Uterus (tissue), 4 donors: ENCODE data around the gene MAB21L4. TPM values are rescaled to one million over a fixed set of nuclear protein-coding genes. Genes with fewer than 3 reads are reported as not detected.

Experiments
- DNase-seq, 2 donors: peaks; one replicate each; pipeline ENCODE4 v3.0.0-alpha.2; 2019 to 2020
- H3K27ac ChIP-seq, 2 donors: fragments of 200-600 bp; sonication (generic); 1 replicate in 1 of 2; 2 replicates in 1 of 2; pipeline ENCODE4 v1.5.1; 2016 to 2018
- H3K27me3 ChIP-seq, 2 donors: fragments of 200-600 bp; sonication (generic); one replicate each; pipeline ENCODE4 v1.5.1; 2018 to 2019; ENCODE audit warnings: control low read depth in 1 of 2
- H3K36me3 ChIP-seq, 2 donors: fragments of 200-600 bp; sonication (generic); one replicate each; pipeline ENCODE4 v1.5.1; 2019; ENCODE audit warnings: control low read depth in 1 of 2
- H3K4me1 ChIP-seq, 2 donors: fragments of 200-600 bp; sonication (generic); one replicate each; pipeline ENCODE4 v1.5.1; 2018 to 2019; ENCODE audit warnings: control low read depth in 1 of 2
- H3K4me3 ChIP-seq, 2 donors: fragments of 200-600 bp; sonication (generic); 1 replicate in 1 of 2; 2 replicates in 1 of 2; pipeline ENCODE4 v1.5.1; 2018 to 2019; ENCODE audit warnings: mild to moderate bottlenecking in 1 of 2
- H3K9me3 ChIP-seq, 2 donors: fragments of 200-600 bp; sonication (generic); one replicate each; pipeline ENCODE4 v1.5.1; 2019; ENCODE audit warnings: control low read depth in 1 of 2
- CTCF ChIP-seq, 4 experiments: fragments of 200-600 bp in 2 of 4; fragments of 450-650 bp in 2 of 4; sonication (generic) in 2 of 4; IDR thresholded peaks; one replicate each; pipeline ENCODE4 v1.5.1; 2016 to 2019; ENCODE audit warnings: antibody characterized with exemption in 4 of 4, mild to moderate bottlenecking in 2 of 4, moderate library complexity in 1 of 4
- POLR2A ChIP-seq, 2 donors: fragments of 450-650 bp; IDR thresholded peaks; one replicate each; pipeline ENCODE4 v1.6.1; 2016; ENCODE audit warnings: antibody characterized with exemption in 2 of 2, mild to moderate bottlenecking in 1 of 2, moderate library complexity in 1 of 2
- intact Hi-C: fragments of 100-400 bp; cut with DNase I; formaldehyde crosslinking; loops from one replicate; pipeline ENCODE4 v1.15.1; 2023; ENCODE audit warnings: low total_unique reads
- total RNA-seq, 4 donors: library from RNA; depleted of rRNA in 3 of 4; stranded (reverse); fragments of >200 nt in 3 of 4; gene quantifications; one replicate each; pipeline versions ENCODE4 v1.1.0 to v1.2.4, GENCODE V29; 2014 to 2023
- donor health status: DM: yes; HTN: yes; CAD: no.

The MAB21L4 gene
- total RNA-seq, 4 donors from 2014 or later, result 0.97 TPM; not detected in 3

- Histone ChIP-seq H3K9me3 (no peaks in the 10 kb centered on the region), H3K4me1 (no peaks in the 10 kb centered on the region), H3K4me3 (no peak overlapping the region), H3K27me3 (no peaks in the 10 kb centered on the region), H3K27ac (no peak overlapping the region), H3K36me3 (no peaks in the 10 kb centered on the region)
- peak; percentile 80 to 85 for DNase-seq
- intact Hi-C loops, result no loop called here
- peak; percentile 91 to 95 (median 93) for TF ChIP-seq CTCF (IDR thresholded peaks at IDR 0.05)
- TF ChIP-seq POLR2A (IDR thresholded peaks at IDR 0.05), result no peak
These were observed 44.6 kb downstream of the MAB21L4 start for GRCh38 chr2:240851078-240851991.

DNA sequence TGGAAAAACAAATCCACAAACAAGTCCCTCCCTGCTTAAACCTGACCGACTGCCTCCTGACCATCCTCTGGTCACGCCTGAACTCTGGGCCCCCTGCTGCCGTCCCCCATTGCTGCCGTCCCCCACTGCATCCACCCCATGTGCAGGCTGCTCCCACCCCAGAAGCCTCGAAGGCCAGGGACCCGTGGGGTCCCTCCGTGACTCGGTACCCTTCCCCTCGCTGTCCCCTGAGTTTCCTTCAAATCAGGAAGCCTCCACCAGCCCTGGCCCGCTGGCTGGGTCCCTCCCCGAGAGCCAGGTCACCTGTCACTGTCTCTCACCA, 45.2 kb downstream of the MAB21L4 start:
- Histone ChIP-seq H3K27me3 (no peaks in the 10 kb centered on the region), H3K9me3 (no peaks in the 10 kb centered on the region), H3K36me3 (no peaks in the 10 kb centered on the region), H3K4me3 (no peak overlapping the region), H3K4me1 (no peaks in the 10 kb centered on the region), H3K27ac (no peak overlapping the region)
- intact Hi-C loops, result no loop called here
- no peak for DNase-seq
- TF ChIP-seq POLR2A (IDR thresholded peaks at IDR 0.05) (no peak), CTCF (IDR thresholded peaks at IDR 0.05) (no peak)

GRCh38 chr2:240850026-240850425, 45.9 kb downstream of the MAB21L4 start:
- DNase-seq, result no peak
- Histone ChIP-seq H3K27me3 (no peaks in the 10 kb centered on the region), H3K4me1 (no peaks in the 10 kb centered on the region), H3K27ac (no peak overlapping the region), H3K36me3 (no peaks in the 10 kb centered on the region), H3K4me3 (no peak overlapping the region), H3K9me3 (no peaks in the 10 kb centered on the region)
- no peak for TF ChIP-seq CTCF (IDR thresholded peaks at IDR 0.05)
- no peak for TF ChIP-seq POLR2A (IDR thresholded peaks at IDR 0.05)
- intact Hi-C loops, result no loop called here

- H3K27ac ChIP-seq, result no peak overlapping the region
- no peaks in the 10 kb centered on the region for H3K36me3 ChIP-seq
- no peaks in the 10 kb centered on the region for H3K9me3 ChIP-seq
- intact Hi-C loops, result no loop called here
- H3K4me1 ChIP-seq, result no peaks in the 10 kb centered on the region
- H3K27me3 ChIP-seq, result no peaks in the 10 kb centered on the region
- no peak overlapping the region for H3K4me3 ChIP-seq
- DNase-seq, result no peak
- TF ChIP-seq POLR2A (IDR thresholded peaks at IDR 0.05) (no peak), CTCF (IDR thresholded peaks at IDR 0.05) (no peak)
These were observed 46.9 kb downstream of the MAB21L4 start for GRCh38 chr2:240848900-240849680.

DNA sequence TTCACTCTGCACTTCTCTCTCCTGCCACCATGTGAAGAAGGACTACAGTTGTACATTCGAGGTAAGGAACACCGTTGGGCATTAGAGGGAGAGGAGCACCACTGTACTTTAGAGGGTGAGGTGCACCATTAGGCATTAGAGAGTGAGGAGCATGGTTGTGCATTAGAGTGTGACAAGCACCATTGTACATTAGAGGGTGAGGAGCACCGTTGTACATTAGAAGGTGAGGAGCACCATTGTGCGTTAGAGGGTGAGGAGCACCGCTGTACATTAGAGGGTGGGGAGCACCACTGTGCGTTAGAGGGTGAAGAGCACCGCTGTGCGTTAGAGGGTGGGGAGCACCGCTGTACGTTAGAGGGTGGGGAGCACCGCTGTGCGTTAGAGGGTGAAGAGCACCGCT, 48.1 kb downstream of the MAB21L4 start:
- Histone ChIP-seq H3K36me3 (no peaks in the 10 kb centered on the region), H3K27ac (no peak overlapping the region), H3K4me3 (no peak overlapping the region), H3K9me3 (no peaks in the 10 kb centered on the region), H3K27me3 (no peaks in the 10 kb centered on the region), H3K4me1 (no peaks in the 10 kb centered on the region)
- intact Hi-C loops, result no loop called here
- DNase-seq, result no peak
- no peak for TF ChIP-seq POLR2A (IDR thresholded peaks at IDR 0.05)
- TF ChIP-seq CTCF (IDR thresholded peaks at IDR 0.05), result no peak
